H1 (cell line): ENCODE data around the gene JMJD7. TPM values are rescaled to one million over a fixed set of nuclear protein-coding genes. Genes with fewer than 3 reads are reported as not detected.

Source experiments
- CTCF ChIA-PET: fragments of 300-600 bp; sonication (Branson Sonifier 250); formaldehyde crosslinking; loops from one replicate; lab custom pipeline; 2021; ENCODE audit not compliant: partially characterized antibody; lab: Charles Lee
- POLR2A ChIA-PET: fragments of 300-600 bp; sonication (Branson Sonifier 250); formaldehyde crosslinking; loops from one replicate; lab custom pipeline; 2021; ENCODE audit warnings: inconsistent platforms; ENCODE audit not compliant: partially characterized antibody; lab: Charles Lee
- DNase-seq, 2 experiments: peaks; one replicate each; pipeline versions ENCODE4 v3.0.0 to v3.0.0-alpha.2; 2010 to 2022; ENCODE audit warnings: low spot score in 2 of 2, low read depth in 1 of 2, mixed read lengths in 1 of 2
- FAIRE-seq: peaks from 2 replicates; lab custom pipeline; 2011; peaks lifted over from hg19 to GRCh38; lab: Jason Lieb, UNC
- H2AFZ ChIP-seq: 2 replicates; pipeline ENCODE4 v1.8.1; 2012; ENCODE audit warnings: low read length, inconsistent platforms
- H2AK5ac ChIP-seq: 2 replicates; pipeline ENCODE4 v1.6.1; 2013; ENCODE audit warnings: low read depth, low read length
- H2BK120ac ChIP-seq: replicated peaks from 2 replicates; pipeline ENCODE3; 2013; ENCODE audit warnings: low read depth, low read length, inconsistent platforms
- H2BK12ac ChIP-seq: 2 replicates; pipeline ENCODE4 v1.6.1; 2013; ENCODE audit warnings: low read depth, low read length
- H2BK15ac ChIP-seq: 2 replicates; pipeline ENCODE4 v1.6.1; 2013; ENCODE audit warnings: low read length
- H2BK20ac ChIP-seq: 2 replicates; pipeline ENCODE4 v1.6.1; 2013; ENCODE audit warnings: low read length
- H2BK5ac ChIP-seq: 2 replicates; pipeline ENCODE4 v1.6.1; 2013; ENCODE audit warnings: low read depth, low read length
- H3K14ac ChIP-seq: 2 replicates; pipeline ENCODE4 v1.6.1; 2013; ENCODE audit warnings: inconsistent platforms; ENCODE audit not compliant: insufficient read length
- H3K18ac ChIP-seq: 2 replicates; pipeline ENCODE4 v1.6.1; 2013; ENCODE audit warnings: low read length; ENCODE audit errors: extremely low read depth
- H3K23ac ChIP-seq: 2 replicates; pipeline ENCODE4 v1.6.1; 2013; ENCODE audit warnings: inconsistent platforms; ENCODE audit not compliant: insufficient read length
- H3K23me2 ChIP-seq: 2 replicates; pipeline ENCODE4 v1.6.1; 2013; ENCODE audit warnings: low read depth, low read length
- H3K27ac ChIP-seq: 2 replicates; pipeline ENCODE4 v1.6.1; 2011; ENCODE audit warnings: low read depth, low read length, inconsistent platforms
- H3K27me3 ChIP-seq, 4 experiments: replicated peaks in 1 of 4; 1 replicate in 1 of 4; 2 replicates in 3 of 4; pipeline versions ENCODE4 v1.6.1 to v1.8.1; 2011 to 2013; ENCODE audit warnings: low read length in 3 of 4, mild to moderate bottlenecking in 3 of 4, inconsistent platforms in 2 of 4, mixed read lengths in 2 of 4, moderate library complexity in 1 of 4; ENCODE audit not compliant: control insufficient read depth in 3 of 4, insufficient read depth in 3 of 4; ENCODE audit errors: extremely low read depth in 1 of 4
- H3K36me3 ChIP-seq, 4 experiments: 2 replicates each; pipeline versions ENCODE4 v1.6.1 to v1.8.1; 2011 to 2013; ENCODE audit warnings: mild to moderate bottlenecking in 4 of 4, low read length in 3 of 4, moderate library complexity in 2 of 4, control low read depth in 1 of 4, inconsistent platforms in 1 of 4; ENCODE audit not compliant: insufficient read depth in 4 of 4, control insufficient read depth in 2 of 4
- H3K4ac ChIP-seq: replicated peaks from 2 replicates; pipeline ENCODE3; 2013; ENCODE audit warnings: low read length, low read depth, mixed read lengths, inconsistent platforms; ENCODE audit not compliant: insufficient read length
- H3K4me1 ChIP-seq, 4 experiments: replicated peaks in 1 of 4; 1 replicate in 1 of 4; 2 replicates in 3 of 4; pipeline versions ENCODE4 v1.6.1 to v1.8.1; 2011 to 2013; ENCODE audit warnings: low read length in 3 of 4, inconsistent platforms in 2 of 4, mixed read lengths in 1 of 4; ENCODE audit not compliant: insufficient read depth in 4 of 4, control insufficient read depth in 3 of 4
- H3K4me2 ChIP-seq, 2 experiments: 2 replicates each; pipeline versions ENCODE4 v1.6.1 to v1.8.1; 2011 to 2013; ENCODE audit warnings: low read depth in 2 of 2, low read length in 2 of 2, control low read depth in 1 of 2, inconsistent platforms in 1 of 2, mild to moderate bottlenecking in 1 of 2; ENCODE audit not compliant: insufficient read depth in 1 of 2
- H3K4me3 ChIP-seq, 4 experiments: fragments of 200-600, 300-600 bp in 1 of 4; sonication (generic), shearing (Covaris generic), sonication (Bioruptor Twin) in 1 of 4; 2 replicates each; pipeline versions ENCODE4 v1.5.1 to v1.8.1; 2011 to 2016; ENCODE audit warnings: low read length in 4 of 4, low read depth in 3 of 4, control low read depth in 2 of 4, inconsistent platforms in 2 of 4, mild to moderate bottlenecking in 2 of 4, mixed read lengths in 1 of 4, moderate library complexity in 1 of 4; ENCODE audit not compliant: insufficient read depth in 2 of 4; ENCODE audit errors: extremely low read depth in 1 of 4
- H3K56ac ChIP-seq: replicated peaks from 2 replicates; pipeline ENCODE3; 2013; ENCODE audit warnings: low read depth, mild to moderate bottlenecking, mixed read lengths, low read length, inconsistent platforms; ENCODE audit not compliant: insufficient read length
- H3K79me1 ChIP-seq: 2 replicates; pipeline ENCODE4 v1.6.1; 2013; ENCODE audit warnings: low read depth, low read length, control low read depth
- H3K79me2 ChIP-seq, 2 experiments: 2 replicates each; pipeline versions ENCODE4 v1.6.1 to v1.8.1; 2012 to 2013; ENCODE audit warnings: low read length in 2 of 2, mild to moderate bottlenecking in 2 of 2, inconsistent platforms in 1 of 2; ENCODE audit not compliant: insufficient read depth in 2 of 2, control insufficient read depth in 1 of 2
- H3K9ac ChIP-seq, 4 experiments: replicated peaks in 1 of 4; 1 replicate in 1 of 4; 2 replicates in 3 of 4; pipeline versions ENCODE4 v1.6.1 to v1.8.1; 2011 to 2013; ENCODE audit warnings: low read depth in 3 of 4, low read length in 3 of 4, control low read depth in 2 of 4, mild to moderate bottlenecking in 2 of 4, moderate library complexity in 2 of 4, inconsistent platforms in 1 of 4; ENCODE audit errors: extremely low read depth in 1 of 4
- H3K9me3 ChIP-seq, 2 experiments: 2 replicates each; pipeline versions ENCODE4 v1.6.1 to v1.8.1; 2012 to 2013; ENCODE audit warnings: mild to moderate bottlenecking in 2 of 2, moderate library complexity in 2 of 2, control low read depth in 1 of 2, inconsistent platforms in 1 of 2, low read depth in 1 of 2, low read length in 1 of 2, mixed read lengths in 1 of 2; ENCODE audit not compliant: insufficient read depth in 2 of 2
- H4K20me1 ChIP-seq, 2 experiments: replicated peaks in 1 of 2; 2 replicates each; pipeline versions ENCODE3 to v1.8.1; 2011 to 2013; ENCODE audit warnings: inconsistent platforms in 2 of 2, low read length in 2 of 2, mild to moderate bottlenecking in 1 of 2; ENCODE audit not compliant: insufficient read depth in 2 of 2, control insufficient read depth in 1 of 2
- H4K5ac ChIP-seq: 2 replicates; pipeline ENCODE4 v1.6.1; 2013; ENCODE audit warnings: low read length, low read depth, mixed read lengths, inconsistent platforms; ENCODE audit not compliant: insufficient read length
- H4K8ac ChIP-seq: 2 replicates; pipeline ENCODE4 v1.8.0; 2013; ENCODE audit warnings: mild to moderate bottlenecking, moderate library complexity, low read length, inconsistent platforms; ENCODE audit not compliant: insufficient read depth; ENCODE audit errors: extremely low read depth
- H4K91ac ChIP-seq: replicated peaks from 2 replicates; pipeline ENCODE3; 2013; ENCODE audit warnings: low read length, mixed read lengths, inconsistent platforms; ENCODE audit not compliant: insufficient read length
- EGR1 ChIP-seq: IDR thresholded peaks from 2 replicates; pipeline ENCODE4 v1.6.1; 2011; ENCODE audit warnings: low read depth, low read length, borderline replicate concordance
- GABPA ChIP-seq: IDR thresholded peaks from 2 replicates; pipeline ENCODE4 v1.6.1; 2011; ENCODE audit warnings: mild to moderate bottlenecking, low read length, moderate library complexity, borderline replicate concordance; ENCODE audit not compliant: insufficient read depth
- JUN ChIP-seq: IDR thresholded peaks from 2 replicates; pipeline ENCODE4 v1.6.1; 2011; ENCODE audit warnings: low read depth, mild to moderate bottlenecking, improper control_type of control experiment, low read length
- SIX5 ChIP-seq: IDR thresholded peaks from 2 replicates; pipeline ENCODE4 v1.6.1; 2011; ENCODE audit warnings: mild to moderate bottlenecking, low read depth, low read length
- SP1 ChIP-seq: IDR thresholded peaks from 2 replicates; pipeline ENCODE4 v1.6.1; 2011; ENCODE audit warnings: low read depth, low read length
- SRF ChIP-seq: IDR thresholded peaks from 2 replicates; pipeline ENCODE4 v1.6.1; 2011; ENCODE audit warnings: mild to moderate bottlenecking, low read depth, low read length, moderate library complexity
- WGBS, 2 experiments: shearing (Covaris generic) in 1 of 2; methylation state at CpG; one replicate each; pipeline versions ENCODE4 v1.1.6 to v1.1.7; 2013 to 2015; ENCODE audit warnings: low lambda C conversion rate in 2 of 2, mixed read lengths in 2 of 2, inconsistent platforms in 1 of 2, low coverage in 1 of 2, missing lambda C conversion rate in 1 of 2; ENCODE audit not compliant: insufficient replicate concordance in 2 of 2, insufficient coverage in 1 of 2, insufficient read length in 1 of 2; ENCODE audit errors: extremely low coverage in 1 of 2, missing lambda C conversion rate in 1 of 2; 5-methylcytosine and 5-hydroxymethylcytosine counted together
- polyA plus RNA-seq, 7 experiments: library from polyadenylated mRNA; depleted of rRNA in 3 of 7; stranded (reverse) in 5 of 7; unstranded in 2 of 7; fragments of >200 nt in 5 of 7; fragments of 200-250 nt in 2 of 7; gene quantifications; 1 replicate in 5 of 7; 2 replicates in 1 of 7; 4 replicates in 1 of 7; pipeline versions ENCODE4 v1.2.1 to v1.2.3, GENCODE V29; 2011 to 2013; ENCODE audit warnings: missing spikeins in 2 of 7, mixed read lengths in 2 of 7
- total RNA-seq: library from RNA; stranded (reverse); fragmentation: NEBNext Ultra II Directional; extraction: Animal tissue kit (Norgen Biotek cat#: 25700); gene quantifications from 2 replicates; pipeline ENCODE4 v1.2.1, GENCODE V29; 2021

Gene JMJD7
- total and polyA plus RNA-seq, 2 of the 8 experiments (the other 6 are each of a cell fraction or from before 2014, with no cell fraction given) = 15.0 to 20.0 TPM

GRCh38 chr15:41871175-41871905 is 43.4 kb downstream of the JMJD7 start:
- Histone ChIP-seq H3K9me3 (no peaks in the 10 kb centered on the region), H3K4me1 (no peaks in the 10 kb centered on the region; a peak in 1 of 7 replicates), H2AK5ac (no peak overlapping the region), H3K79me1 (no peaks in the 10 kb centered on the region), H3K4me2 (no peak overlapping the region), H3K27me3 (no peaks in the 10 kb centered on the region), H3K27ac (no peak overlapping the region), H3K23ac (no peak overlapping the region), H2BK120ac (no peak overlapping the region), H3K4ac (no peak overlapping the region), H2BK12ac (no peak overlapping the region), H3K36me3 (no peaks in the 10 kb centered on the region), H2AFZ (no peak overlapping the region), H3K4me3 (no peak overlapping the region), H3K18ac (no peak overlapping the region), H3K79me2 (no peaks in the 10 kb centered on the region), H4K20me1 (peaks cover 0 to 2% of the 10 kb centered on the region in 2 experiments), H4K91ac (no peak overlapping the region), H4K5ac (no peak overlapping the region), H4K8ac (no peak overlapping the region), H3K14ac (no peak overlapping the region), H2BK5ac (no peak overlapping the region), H2BK15ac (no peak overlapping the region), H2BK20ac (no peak overlapping the region), H3K23me2 (no peaks in the 10 kb centered on the region), H3K56ac (no peak overlapping the region), H3K9ac (no peak overlapping the region)
- TF ChIP-seq JUN = no peak
- TF ChIP-seq EGR1 = no peak
- no peak for TF ChIP-seq SP1
- no peak for TF ChIP-seq GABPA
- no peak for TF ChIP-seq SRF
- no peak for TF ChIP-seq SIX5
- no peak for DNase-seq
- POLR2A ChIA-PET = interaction anchor here (0.6 to 2.2 kb wide), 2 partner anchors 19 to 203 kb away, joined by 3 to 4 read pairs; no protein-coding TSS in a partner anchor
- CTCF ChIA-PET = interaction anchor here (0.8 to 2.7 kb wide), 8 partner anchors 9 to 98 kb away, joined by 3 to 8 read pairs (median 5); partner anchors contain the start of gene MAPKBP1
- WGBS, 2 experiments = 91% methylated on average over 16 of the region's 19 CpGs; no CpG with 5 or more reads in 1 of the 2 experiments
- FAIRE-seq = no peak
